Cardiac muscle cell (in vitro differentiated cells and primary cell): ENCODE results near the gene GALNT2. TPM values are rescaled to one million over a fixed set of nuclear protein-coding genes. Genes with fewer than 3 reads are reported as not detected.

ENCODE experiments used
- DNase-seq, 2 donors: peaks; one replicate each; pipeline versions ENCODE4 v3.0.0 to v3.0.0-alpha.2; 2010 to 2017; ENCODE audit warnings: low read depth in 1 of 2, low spot score in 1 of 2
- H3K27ac ChIP-seq: fragments of 200-600 bp; sonication (generic); 2 replicates; pipeline ENCODE4 v1.5.1; 2016
- H3K27me3 ChIP-seq: fragments of 200-600 bp; sonication (generic); 2 replicates; pipeline ENCODE4 v1.6.0; 2016; ENCODE audit warnings: control low read depth
- H3K36me3 ChIP-seq: fragments of 200-600 bp; sonication (generic); 2 replicates; pipeline ENCODE4 v1.5.1; 2016; ENCODE audit warnings: control low read depth
- H3K4me1 ChIP-seq: fragments of 200-600 bp; sonication (generic); 2 replicates; pipeline ENCODE4 v1.8.1; 2017; ENCODE audit warnings: low read depth, mild to moderate bottlenecking, mixed run types
- H3K4me3 ChIP-seq: fragments of 200-600 bp; sonication (generic); 2 replicates; pipeline ENCODE4 v1.5.1; 2016; ENCODE audit warnings: mild to moderate bottlenecking
- H3K9me3 ChIP-seq: fragments of 200-600 bp; sonication (generic); 2 replicates; pipeline ENCODE4 v1.5.1; 2017; ENCODE audit warnings: low read depth, mild to moderate bottlenecking, control low read depth
- polyA plus RNA-seq: library from polyadenylated mRNA; unstranded; fragments of >200 nt; fragmentation: Nextera tagmentation; extraction: Ambion mirVana; gene quantifications from 2 replicates; pipeline ENCODE4 v1.2.1, GENCODE V29; 2016
- total RNA-seq: library from RNA; depleted of rRNA; stranded (reverse); fragments of >200 nt; gene quantifications from 2 replicates; pipeline ENCODE4 v1.2.3, GENCODE V29; 2016
- TF ChIP-seq, protein P1 (sequence below): IDR thresholded peaks from 2 replicates; pipeline ENCODE4 v1.5.1; 2012; ENCODE audit warnings: low read depth, mild to moderate bottlenecking, low read length

GALNT2 gene
- total and polyA plus RNA-seq, 2 experiments from 2014 or later, result 71.4 to 92.1 TPM

- Histone ChIP-seq H3K4me1 (peaks cover 7% of the 10 kb centered on the region), H3K27ac (no peak overlapping the region), H3K9me3 (no peaks in the 10 kb centered on the region), H3K27me3 (no peaks in the 10 kb centered on the region), H3K36me3 (no peaks in the 10 kb centered on the region), H3K4me3 (no peak overlapping the region)
- TF ChIP-seq, protein P1, sequence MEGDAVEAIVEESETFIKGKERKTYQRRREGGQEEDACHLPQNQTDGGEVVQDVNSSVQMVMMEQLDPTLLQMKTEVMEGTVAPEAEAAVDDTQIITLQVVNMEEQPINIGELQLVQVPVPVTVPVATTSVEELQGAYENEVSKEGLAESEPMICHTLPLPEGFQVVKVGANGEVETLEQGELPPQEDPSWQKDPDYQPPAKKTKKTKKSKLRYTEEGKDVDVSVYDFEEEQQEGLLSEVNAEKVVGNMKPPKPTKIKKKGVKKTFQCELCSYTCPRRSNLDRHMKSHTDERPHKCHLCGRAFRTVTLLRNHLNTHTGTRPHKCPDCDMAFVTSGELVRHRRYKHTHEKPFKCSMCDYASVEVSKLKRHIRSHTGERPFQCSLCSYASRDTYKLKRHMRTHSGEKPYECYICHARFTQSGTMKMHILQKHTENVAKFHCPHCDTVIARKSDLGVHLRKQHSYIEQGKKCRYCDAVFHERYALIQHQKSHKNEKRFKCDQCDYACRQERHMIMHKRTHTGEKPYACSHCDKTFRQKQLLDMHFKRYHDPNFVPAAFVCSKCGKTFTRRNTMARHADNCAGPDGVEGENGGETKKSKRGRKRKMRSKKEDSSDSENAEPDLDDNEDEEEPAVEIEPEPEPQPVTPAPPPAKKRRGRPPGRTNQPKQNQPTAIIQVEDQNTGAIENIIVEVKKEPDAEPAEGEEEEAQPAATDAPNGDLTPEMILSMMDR, result no peak
- DNase-seq, result no peak
Measured at GRCh38 chr1:230175163-230175747, 108.2 kb downstream of the GALNT2 start.

GRCh38 chr1:230175839-230176238, 108.8 kb downstream of the GALNT2 start:
- Histone ChIP-seq H3K27me3 (no peaks in the 10 kb centered on the region), H3K36me3 (no peaks in the 10 kb centered on the region), H3K9me3 (no peaks in the 10 kb centered on the region), H3K4me3 (no peak overlapping the region), H3K4me1 (peaks cover 1% of the 10 kb centered on the region), H3K27ac (no peak overlapping the region)
- TF ChIP-seq, protein P1, result no peak
- no peak for DNase-seq

DNA sequence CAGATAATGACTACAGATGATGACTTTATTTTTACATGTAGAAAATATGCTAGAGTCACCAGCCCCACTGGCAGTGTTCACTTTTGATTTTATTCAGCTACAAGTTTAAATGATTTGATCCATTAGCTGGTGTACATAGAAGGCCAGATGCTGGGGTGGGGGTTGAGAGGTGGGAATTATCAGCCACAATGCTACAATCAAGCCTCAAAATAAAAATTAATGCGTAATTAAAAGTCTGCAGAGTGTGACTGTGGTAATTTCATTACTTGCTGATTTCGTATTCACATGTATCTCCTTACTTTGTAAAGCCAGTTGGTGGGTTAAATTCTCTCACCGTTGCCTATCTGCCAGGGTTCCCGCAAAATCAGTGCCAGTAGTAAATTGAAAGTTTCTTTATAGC, 109.3 kb downstream of the GALNT2 start:
- Histone ChIP-seq H3K27me3 (no peaks in the 10 kb centered on the region), H3K36me3 (no peaks in the 10 kb centered on the region), H3K27ac (no peak overlapping the region), H3K9me3 (no peaks in the 10 kb centered on the region), H3K4me3 (no peak overlapping the region), H3K4me1 (no peaks in the 10 kb centered on the region)
- no peak for DNase-seq
- TF ChIP-seq, protein P1, result no peak

DNA sequence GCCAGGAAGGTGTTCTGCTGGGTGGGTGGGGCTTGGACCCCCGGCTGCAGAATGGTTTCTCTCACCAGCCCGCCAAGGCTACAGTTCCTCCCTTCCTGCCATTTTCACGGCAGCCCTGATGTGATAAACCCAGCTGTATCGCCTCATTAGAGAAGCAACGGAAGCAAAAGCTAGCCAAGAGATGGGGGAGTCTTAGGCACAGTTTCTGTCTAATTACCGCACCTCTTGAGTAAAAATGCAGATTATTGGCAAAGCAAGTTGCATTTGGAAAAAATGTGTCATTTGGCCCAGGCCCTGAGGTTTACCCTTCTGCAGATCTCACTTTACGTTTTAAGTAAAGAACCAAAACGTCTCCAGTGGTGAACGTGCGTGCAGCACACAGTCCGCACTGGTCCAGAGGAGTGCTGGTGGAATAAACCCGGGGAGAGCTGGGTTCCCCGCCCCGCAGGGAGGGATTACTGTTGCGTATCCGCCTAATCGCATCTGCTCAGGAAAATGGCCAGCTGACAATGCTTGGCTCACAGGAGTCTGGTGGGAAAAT, 109.9 kb downstream of the GALNT2 start:
- Histone ChIP-seq H3K4me1 (no peaks in the 10 kb centered on the region), H3K36me3 (no peaks in the 10 kb centered on the region), H3K27ac (no peak overlapping the region), H3K27me3 (no peaks in the 10 kb centered on the region), H3K4me3 (no peak overlapping the region), H3K9me3 (no peaks in the 10 kb centered on the region)
- peak in 1 of 2 donors; percentile 88 for DNase-seq
- TF ChIP-seq, protein P1, result peak; percentile 3

GRCh38 chr1:230179249-230179648, 112.2 kb downstream of the GALNT2 start:
- Histone ChIP-seq H3K4me3 (no peak overlapping the region), H3K27ac (no peak overlapping the region), H3K27me3 (no peaks in the 10 kb centered on the region), H3K9me3 (no peaks in the 10 kb centered on the region), H3K4me1 (no peaks in the 10 kb centered on the region), H3K36me3 (no peaks in the 10 kb centered on the region)
- TF ChIP-seq, protein P1, result no peak
- no peak for DNase-seq
